ENCODE data around the gene COL20A1.
"Not testable (repeated sequence)": the region's sequence is repeated elsewhere in the genome, so short reads cannot be mapped to it uniquely, and the experiment has no call there.

The COL20A1 gene

GRCh38 chr20:63330084-63330760 is 37.2 kb downstream of the COL20A1 start:
- H3K27ac ChIP-seq: no peak overlapping the region
- TF ChIP-seq ZFX (IDR thresholded peaks at IDR 0.05): no peak
- TF ChIP-seq CTCF (conservative IDR thresholded peaks at IDR 0.05): no peak

DNA sequence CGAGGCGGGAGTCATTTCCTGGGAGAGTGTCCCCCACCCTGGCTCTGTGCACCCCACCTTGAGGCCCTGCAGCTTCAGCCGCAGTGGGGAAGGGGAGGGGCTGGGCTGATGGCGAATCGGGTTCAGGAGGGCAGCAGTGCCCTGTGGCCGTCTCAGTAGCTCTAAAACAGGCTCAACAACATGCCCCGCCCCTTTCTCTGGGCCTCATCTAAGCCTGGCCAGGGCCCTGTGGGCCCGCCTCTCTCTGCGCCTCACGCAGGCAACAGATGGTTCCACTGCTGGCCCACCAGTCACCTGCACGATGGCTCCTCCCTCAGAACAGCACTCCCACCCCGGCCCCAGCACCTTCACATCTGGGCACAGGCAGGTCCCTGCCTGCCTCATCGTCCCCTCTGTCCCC is 38.0 kb downstream of the COL20A1 start:
- no peak for TF ChIP-seq ZFX (IDR thresholded peaks at IDR 0.05)
- no peak for TF ChIP-seq CTCF (conservative IDR thresholded peaks at IDR 0.05)
- no peak overlapping the region for H3K27ac ChIP-seq

DNA sequence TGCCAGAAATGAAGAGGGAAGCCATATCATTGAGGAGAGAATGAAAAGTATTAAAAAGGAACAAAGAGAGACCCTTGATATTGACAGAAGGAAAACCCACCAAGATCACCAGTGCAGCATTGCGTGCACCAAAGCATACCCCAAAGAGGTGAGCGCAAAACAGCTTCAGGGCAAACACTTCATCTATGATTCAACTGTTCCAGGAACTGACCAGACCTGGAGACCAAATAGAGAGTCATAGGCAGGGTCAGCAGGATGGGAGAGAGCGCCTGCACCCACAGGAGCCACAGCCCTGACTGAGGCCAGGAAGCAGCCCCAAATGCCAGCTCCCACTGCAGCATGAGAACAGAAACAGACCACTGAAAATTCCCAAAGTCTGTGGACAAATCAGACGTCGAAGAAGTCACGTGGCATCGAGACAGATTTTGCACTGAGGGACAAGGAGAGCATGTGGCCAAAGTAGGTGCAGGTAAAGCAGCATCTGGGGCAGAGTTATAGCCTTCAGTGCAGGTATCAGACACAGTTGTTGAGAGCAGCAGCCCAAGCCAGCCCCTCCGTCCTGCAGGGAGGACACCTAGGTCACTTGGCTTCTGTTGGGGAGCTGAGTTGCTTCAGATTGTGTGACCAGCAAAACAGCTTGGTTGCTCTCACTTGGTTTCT is 38.9 kb downstream of the COL20A1 start:
- TF ChIP-seq CTCF (conservative IDR thresholded peaks at IDR 0.05): no peak
- TF ChIP-seq ZFX (IDR thresholded peaks at IDR 0.05): no peak
- no peak overlapping the region for H3K27ac ChIP-seq

- no peak overlapping the region for H3K27ac ChIP-seq
- TF ChIP-seq CTCF (conservative IDR thresholded peaks at IDR 0.05) (no peak), ZFX (IDR thresholded peaks at IDR 0.05) (no peak)
Measured at GRCh38 chr20:63332488-63333240, 39.7 kb downstream of the COL20A1 start.

DNA sequence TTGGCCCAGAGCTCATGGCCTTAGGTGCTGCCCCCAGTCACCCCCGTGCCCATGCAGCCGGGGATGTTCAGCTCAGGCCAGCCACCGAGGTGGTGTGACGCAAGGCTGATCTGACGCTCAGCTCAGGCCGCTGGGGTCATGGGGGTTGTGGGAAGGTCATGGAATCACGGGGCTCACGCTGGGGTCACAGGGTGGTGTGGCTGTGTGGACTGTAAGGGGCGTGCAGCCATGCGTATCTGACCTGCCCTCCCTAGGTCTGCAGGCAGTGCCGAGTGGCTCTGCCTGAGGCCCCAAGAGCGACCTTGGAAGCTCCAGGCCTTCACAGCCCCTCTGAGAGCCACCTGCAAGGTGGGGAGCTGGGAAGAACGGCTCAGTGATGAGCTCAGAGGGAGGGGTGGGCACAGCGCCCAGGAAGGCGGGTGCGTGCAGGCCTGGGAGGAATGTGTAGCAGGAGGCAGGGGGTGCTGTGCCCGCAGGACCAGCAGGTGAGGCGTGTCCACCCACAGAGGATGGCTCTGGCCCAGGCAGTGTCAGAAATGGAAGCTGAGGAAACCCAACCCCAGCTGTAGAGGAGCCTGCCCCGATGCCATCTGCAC is 40.4 kb downstream of the COL20A1 start:
- no peak overlapping the region for H3K27ac ChIP-seq
- TF ChIP-seq CTCF (conservative IDR thresholded peaks at IDR 0.05) (no peak), ZFX (IDR thresholded peaks at IDR 0.05) (no peak)

GRCh38 chr20:63334356-63334755 is 41.4 kb downstream of the COL20A1 start:
- no peak overlapping the region for H3K27ac ChIP-seq
- no peak for TF ChIP-seq ZFX (IDR thresholded peaks at IDR 0.05)
- no peak for TF ChIP-seq CTCF (conservative IDR thresholded peaks at IDR 0.05)

DNA sequence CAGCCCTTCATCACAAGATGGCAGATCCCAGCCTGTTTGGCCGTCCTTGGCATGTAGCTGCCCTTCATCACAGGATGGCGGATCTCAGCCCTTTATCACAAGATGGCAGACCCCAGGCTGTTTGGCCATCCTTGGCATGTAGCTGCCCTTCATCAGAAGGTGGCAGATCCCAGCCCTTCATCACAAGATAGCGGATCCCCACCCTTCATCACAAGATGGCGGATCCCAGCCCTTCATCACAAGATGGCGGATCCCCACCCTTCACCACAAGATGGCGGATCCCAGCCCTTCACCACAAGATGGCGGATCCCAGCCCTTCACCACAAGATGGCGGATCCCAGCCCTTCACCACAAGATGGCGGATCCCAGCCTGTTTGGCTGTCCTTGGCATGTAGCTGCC is 42.1 kb downstream of the COL20A1 start:
- not testable (repeated sequence) for H3K27ac ChIP-seq
